T-helper 22 cell (primary cell): ENCODE measurements around the gene CIAPIN1.
A peak's percentile ranks its signal among the peaks of the same experiment; 100 is the strongest.

Experiments
- DNase-seq: peaks from one replicate; pipeline ENCODE4 v3.0.0-alpha.2; 2020; ENCODE audit warnings: low read depth

Gene CIAPIN1

GRCh38 chr16:57447186-57447962 is at the start of gene CIAPIN1, which contains the start of gene COQ9:
TSS of gene CIAPIN1 (minus strand) at chr16:57447385. CDS start at chr16:57440928, 6,457 bp downstream.
TSS of gene COQ9 (plus strand) at chr16:57447479. CDS start at chr16:57447506, 27 bp downstream.
- DNase-seq, result peak; percentile 91

- no peak for DNase-seq
These were observed 46.6 kb upstream of the CIAPIN1 start for GRCh38 chr16:57493767-57494166.

- no peak for DNase-seq
These were observed 42.0 kb upstream of the CIAPIN1 start for GRCh38 chr16:57489229-57489628.

GRCh38 chr16:57486858-57487834 is 40.0 kb upstream of the CIAPIN1 start:
- DNase-seq, result no peak

- peak; percentile 67 for DNase-seq
These were observed 39.0 kb upstream of the CIAPIN1 start, which contains the start of gene DOK4 for GRCh38 chr16:57485916-57486857. TSS of gene DOK4 (minus strand) at chr16:57486493. CDS start at chr16:57479507, 6,986 bp downstream.

- DNase-seq, result no peak
These were observed 38.1 kb upstream of the CIAPIN1 start for GRCh38 chr16:57485091-57485915.

- no peak for DNase-seq
These were observed 37.4 kb upstream of the CIAPIN1 start for GRCh38 chr16:57484515-57485005.

- no peak for DNase-seq
These were observed 36.7 kb upstream of the CIAPIN1 start for GRCh38 chr16:57483725-57484514.

GRCh38 chr16:57482845-57483545 is 35.8 kb upstream of the CIAPIN1 start:
- no peak for DNase-seq

GRCh38 chr16:57481421-57481820 is 34.2 kb upstream of the CIAPIN1 start:
- no peak for DNase-seq

GRCh38 chr16:57480754-57481230 is 33.6 kb upstream of the CIAPIN1 start:
- DNase-seq, result no peak

- no peak for DNase-seq
These were observed 33.0 kb upstream of the CIAPIN1 start for GRCh38 chr16:57479976-57480753.

GRCh38 chr16:57479205-57479975 is 32.2 kb upstream of the CIAPIN1 start:
- no peak for DNase-seq

- DNase-seq, result no peak
These were observed 31.4 kb upstream of the CIAPIN1 start for GRCh38 chr16:57478396-57479204.

- no peak for DNase-seq
These were observed 30.5 kb upstream of the CIAPIN1 start for GRCh38 chr16:57477531-57478202.
